ENCODE measurements around the gene TMCC1. TPM values are rescaled to one million over a fixed set of nuclear protein-coding genes. Genes with fewer than 3 reads are reported as not detected.

Gene TMCC1
- total RNA-seq, 1 experiment from 2014 or later: 14.6 TPM

DNA sequence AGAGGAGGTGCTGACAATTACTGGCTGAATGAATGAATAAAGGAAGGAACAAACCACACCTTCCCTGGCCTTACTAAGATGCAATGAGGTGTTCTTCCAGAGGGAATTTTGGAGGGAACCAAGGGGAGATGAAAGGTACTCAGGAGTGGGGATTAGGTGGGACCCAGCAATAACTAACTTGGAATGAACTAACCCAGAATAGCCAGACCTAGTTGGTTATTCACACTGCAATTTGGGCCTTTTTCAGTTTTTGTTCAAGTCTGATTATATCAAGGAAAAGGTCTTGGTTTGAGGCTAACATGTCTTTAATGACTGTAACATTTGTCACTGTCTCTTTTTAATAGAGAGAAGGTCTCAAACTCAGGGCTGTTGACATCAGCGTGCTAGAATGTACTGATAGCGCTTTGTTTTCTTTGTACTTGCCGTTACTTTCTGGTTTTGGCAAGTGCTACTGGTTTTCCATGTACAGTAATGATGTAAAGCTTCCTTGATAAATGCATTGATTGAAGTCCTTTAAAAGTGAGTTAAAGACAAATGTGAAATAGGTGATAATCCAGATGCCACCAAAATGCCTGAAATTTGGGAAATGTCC is 283.8 kb downstream of the TMCC1 start:
- in situ Hi-C loops (cut with HindIII; ENCODE audit: low sequenced_read_pairs): no loop called here
- DNase-seq (ENCODE audit: low spot score): no peak

DNA sequence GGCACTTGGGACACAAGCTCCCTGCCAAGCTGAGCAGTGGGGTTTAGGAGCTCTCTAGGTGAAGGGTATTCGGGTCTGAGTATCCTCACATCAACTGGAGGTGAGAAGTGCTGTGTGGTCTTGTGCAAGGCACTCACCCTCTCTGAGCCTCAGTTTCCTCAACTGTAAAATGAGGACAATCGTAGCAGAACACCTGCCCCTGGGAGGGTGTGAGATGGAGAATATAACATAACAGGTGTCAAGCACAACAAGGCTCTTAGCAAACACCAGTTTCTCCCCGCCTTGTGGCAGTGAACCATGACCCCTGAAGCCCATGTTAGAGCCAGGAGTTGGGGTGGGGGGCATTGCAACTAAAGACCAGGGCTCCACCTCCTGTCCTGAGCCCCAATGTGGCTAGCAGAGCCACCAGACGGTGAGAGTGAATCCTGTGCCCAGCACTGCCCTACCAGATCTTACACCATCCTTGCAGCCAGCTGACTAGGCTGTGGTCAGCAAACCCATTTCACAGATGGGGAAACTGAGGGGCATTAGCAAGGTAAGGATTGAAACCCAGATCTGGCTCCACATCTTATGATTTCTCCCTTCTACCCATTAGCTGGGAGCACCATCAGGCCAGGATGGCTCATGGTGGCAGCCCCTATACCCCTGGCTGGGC is 284.4 kb downstream of the TMCC1 start:
- in situ Hi-C loops (cut with HindIII; ENCODE audit: low sequenced_read_pairs): no loop called here
- no peak for DNase-seq (ENCODE audit: low spot score)

- DNase-seq (ENCODE audit: low spot score): no peak
- in situ Hi-C loops (cut with HindIII; ENCODE audit: low sequenced_read_pairs): no loop called here
Measured at GRCh38 chr3:129608087-129608935, 285.2 kb downstream of the TMCC1 start.

GRCh38 chr3:129607391-129608068 is 286.0 kb downstream of the TMCC1 start:
- in situ Hi-C loops (cut with HindIII; ENCODE audit: low sequenced_read_pairs): no loop called here

DNA sequence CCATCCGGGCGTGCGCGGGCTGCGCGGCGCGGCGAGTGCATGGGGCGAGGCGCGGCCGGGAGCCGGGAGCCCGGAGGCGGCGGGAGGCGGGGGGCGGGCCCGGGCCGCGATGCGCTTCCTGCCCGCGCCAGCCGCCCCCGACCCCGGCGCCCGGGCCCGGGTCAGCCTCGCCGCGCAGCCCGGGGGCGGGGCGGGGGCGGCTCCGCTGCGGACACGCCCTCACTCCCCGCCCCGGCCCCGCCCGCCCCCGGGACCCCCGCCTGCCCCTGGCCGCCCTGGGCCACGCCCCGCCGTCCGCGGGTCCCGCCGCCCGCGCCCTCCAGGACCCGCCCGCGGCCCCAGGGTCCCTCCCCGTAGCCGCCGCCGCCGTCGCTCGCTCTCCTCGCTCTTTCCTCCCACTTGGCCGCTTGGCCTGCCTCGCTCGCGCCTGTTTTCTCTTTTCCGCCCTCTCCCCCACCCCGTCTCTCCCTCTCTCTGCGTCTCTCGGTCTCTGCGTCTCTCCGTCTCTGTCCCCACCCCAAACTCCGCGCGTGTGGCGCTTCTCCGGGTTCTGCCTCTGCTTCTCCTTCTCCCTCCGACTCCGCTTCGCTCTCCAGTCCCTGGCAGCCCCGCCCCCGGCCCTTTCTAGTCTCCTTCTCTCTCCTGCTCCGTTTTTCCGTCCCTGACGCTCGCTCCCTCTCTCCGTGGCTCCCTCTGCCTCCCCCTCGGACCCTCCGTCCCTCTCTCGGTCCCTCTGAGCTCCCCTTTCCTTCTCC is 286.7 kb downstream of the TMCC1 start, which contains the start of gene PLXND1:
Gene PLXND1, minus strand, starts transcription at position 41 of the 755 bp plus-strand sequence. Its CDS starts 37 bp downstream, at position 4.
- no peak for DNase-seq (ENCODE audit: low spot score)
- in situ Hi-C loops (cut with HindIII; ENCODE audit: low sequenced_read_pairs): no loop called here

More at GRCh38 chr3:129607391-129608068, 286.0 kb downstream of the TMCC1 start:
- no peak for DNase-seq (ENCODE audit: low spot score)

DNA sequence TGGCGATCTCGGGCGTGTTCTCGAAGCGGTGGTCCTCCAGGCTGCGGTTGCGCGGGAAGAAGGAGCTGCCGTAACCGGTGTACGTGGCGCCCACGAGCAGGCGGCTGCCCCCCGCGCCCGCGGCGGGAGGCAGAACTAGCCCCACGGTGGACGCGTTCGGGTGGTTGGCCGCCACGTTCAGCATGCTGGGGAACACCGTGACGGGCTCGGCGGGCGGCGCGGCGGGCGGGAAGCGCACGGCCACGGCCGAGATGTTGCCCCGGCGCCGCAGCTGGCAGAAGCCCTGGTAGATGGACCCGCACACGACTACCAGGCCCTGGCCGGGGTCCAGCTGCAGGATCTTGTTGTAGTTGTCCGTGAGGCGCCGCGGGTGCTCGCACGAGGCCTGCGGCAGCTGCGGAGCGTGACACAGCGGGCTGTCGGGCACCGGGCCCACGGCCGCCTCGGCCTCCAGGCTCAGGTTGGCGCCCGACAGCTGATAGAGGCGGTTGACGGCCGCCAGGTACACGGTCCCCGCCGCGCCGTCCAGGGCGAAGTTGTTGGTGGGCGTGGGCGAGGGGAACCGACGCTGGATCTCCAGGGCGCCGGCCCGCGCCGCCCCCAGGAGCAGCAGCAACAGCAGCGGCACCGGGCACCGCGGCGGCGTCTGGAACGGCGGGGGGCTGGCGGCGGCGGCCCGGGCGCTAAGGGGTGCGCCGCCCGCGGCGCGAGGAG is 287.4 kb downstream of the TMCC1 start:
- in situ Hi-C loops (cut with HindIII; ENCODE audit: low sequenced_read_pairs): no loop called here
- DNase-seq (ENCODE audit: low spot score): no peak

DNA sequence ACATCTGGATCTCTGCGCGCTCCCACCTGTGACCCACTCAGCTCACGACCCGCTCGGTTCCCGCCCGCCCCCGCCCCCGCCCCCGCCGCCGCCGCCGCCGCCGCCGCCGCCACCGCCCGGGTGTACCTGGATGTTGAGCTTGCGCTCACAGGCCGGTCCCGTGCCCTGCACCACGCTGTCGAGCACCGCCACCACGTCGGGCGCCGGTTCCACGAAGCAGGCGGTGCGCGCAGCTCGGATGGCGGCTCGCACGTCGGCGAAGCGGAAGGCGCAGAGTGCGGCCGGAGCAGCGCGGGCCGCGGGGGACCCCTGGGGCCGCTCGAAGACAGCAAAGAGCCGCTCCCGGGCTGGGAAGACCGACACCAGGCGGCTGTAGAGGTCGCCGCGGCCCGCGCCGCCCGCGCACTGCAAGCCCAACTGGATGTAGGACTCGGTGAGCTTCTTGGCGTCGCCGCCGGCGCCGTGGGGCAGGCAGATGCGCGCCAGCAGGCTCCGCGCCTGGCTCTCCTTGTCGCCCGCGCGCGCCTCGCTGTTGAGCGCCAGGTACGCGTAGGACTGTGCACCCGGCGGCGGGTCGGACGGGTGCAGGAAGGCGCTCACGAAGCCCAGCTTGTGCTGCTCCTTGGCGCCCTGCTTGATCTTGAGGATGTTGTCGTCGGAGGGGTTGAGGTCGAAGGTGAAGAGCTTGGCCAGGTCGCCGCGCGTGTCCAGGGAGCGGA is 288.1 kb downstream of the TMCC1 start:
- in situ Hi-C loops (cut with HindIII; ENCODE audit: low sequenced_read_pairs): no loop called here
- DNase-seq (ENCODE audit: low spot score): no peak

- DNase-seq (ENCODE audit: low spot score): no peak
- in situ Hi-C loops (cut with HindIII; ENCODE audit: low sequenced_read_pairs): no loop called here
Measured at GRCh38 chr3:129604767-129605166, 288.7 kb downstream of the TMCC1 start.

- no peak for DNase-seq (ENCODE audit: low spot score)
- in situ Hi-C loops (cut with HindIII; ENCODE audit: low sequenced_read_pairs): no loop called here
Measured at GRCh38 chr3:129603991-129604749, 289.3 kb downstream of the TMCC1 start.

- no peak for DNase-seq (ENCODE audit: low spot score)
- in situ Hi-C loops (cut with HindIII; ENCODE audit: low sequenced_read_pairs): no loop called here
Measured at GRCh38 chr3:129603561-129603942, 290.0 kb downstream of the TMCC1 start.

- peak; percentile 28 for DNase-seq (ENCODE audit: low spot score)
- in situ Hi-C loops (cut with HindIII; ENCODE audit: low sequenced_read_pairs): no loop called here
Measured at GRCh38 chr3:129602730-129603560, 290.6 kb downstream of the TMCC1 start.

DNA sequence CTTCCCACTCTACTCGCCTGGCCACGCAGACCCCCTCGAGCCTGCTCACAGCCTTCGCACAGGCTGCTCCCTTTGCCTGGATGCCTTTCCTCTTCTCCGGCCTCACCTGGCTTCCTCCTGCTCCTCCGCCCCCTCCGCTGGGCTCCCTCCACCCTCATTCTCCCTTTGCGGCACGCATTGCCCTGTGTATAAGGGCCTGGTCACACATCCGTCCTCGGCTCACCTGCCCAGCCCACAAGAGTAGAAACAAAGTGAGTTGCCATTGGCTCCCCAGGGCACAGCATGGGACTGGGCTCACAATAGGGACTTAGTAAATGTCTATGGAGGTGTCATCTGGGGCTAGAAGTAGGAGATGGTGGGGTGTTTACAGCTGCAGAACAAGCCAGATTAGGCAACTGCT is 291.2 kb downstream of the TMCC1 start:
- in situ Hi-C loops (cut with HindIII; ENCODE audit: low sequenced_read_pairs): no loop called here
- no peak for DNase-seq (ENCODE audit: low spot score)

- in situ Hi-C loops (cut with HindIII; ENCODE audit: low sequenced_read_pairs): no loop called here
- no peak for DNase-seq (ENCODE audit: low spot score)
Measured at GRCh38 chr3:129601713-129602112, 291.8 kb downstream of the TMCC1 start.

DNA sequence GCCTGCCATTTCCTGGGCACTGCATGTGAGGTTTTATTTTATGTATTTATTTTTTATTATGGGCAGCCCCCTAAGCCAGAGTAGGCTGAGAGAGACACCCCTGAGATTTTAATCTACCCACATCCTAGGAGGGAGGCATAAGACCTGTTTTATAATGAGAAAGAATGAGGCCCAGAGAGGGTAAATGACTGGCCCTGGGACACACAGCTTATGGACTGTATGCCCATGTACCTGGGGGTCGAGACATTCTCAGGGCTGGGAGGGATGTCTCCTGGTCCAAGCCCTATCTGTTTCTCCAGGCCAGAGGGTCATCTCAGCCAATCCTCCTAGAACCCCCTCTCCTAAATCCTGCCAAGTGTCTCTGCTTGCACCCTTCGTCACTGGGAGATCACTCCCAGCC is 293.2 kb downstream of the TMCC1 start:
- no peak for DNase-seq (ENCODE audit: low spot score)
- in situ Hi-C loops (cut with HindIII; ENCODE audit: low sequenced_read_pairs): no loop called here

DNA sequence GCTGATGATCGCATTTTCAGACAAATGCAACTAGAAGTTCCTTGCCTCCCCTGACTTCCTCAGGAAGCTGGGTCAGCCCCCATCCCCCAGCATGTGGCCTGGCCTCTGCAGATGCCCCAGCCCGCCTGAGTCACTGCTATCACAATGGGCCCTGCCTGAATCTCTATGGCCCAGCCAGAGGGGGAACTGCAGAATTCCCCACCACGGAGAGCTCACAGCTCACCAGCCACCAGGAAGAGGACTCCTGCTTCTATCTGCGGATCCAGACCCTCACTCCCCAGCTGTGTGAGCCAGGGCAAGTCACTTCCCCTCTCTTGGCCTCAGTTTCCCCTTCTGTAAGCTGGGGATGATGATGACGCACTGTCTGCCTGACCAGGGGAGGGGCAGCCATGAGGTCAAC is 293.9 kb downstream of the TMCC1 start:
- DNase-seq (ENCODE audit: low spot score): no peak
- in situ Hi-C loops (cut with HindIII; ENCODE audit: low sequenced_read_pairs): no loop called here

GRCh38 chr3:129599073-129599472 is 294.4 kb downstream of the TMCC1 start:
- in situ Hi-C loops (cut with HindIII; ENCODE audit: low sequenced_read_pairs): no loop called here
- DNase-seq (ENCODE audit: low spot score): no peak
